ENCODE data around the gene OR4D2.
A peak's percentile ranks its signal among the peaks of the same experiment; 100 is the strongest.
"Not testable (repeated sequence)": the region's sequence is repeated elsewhere in the genome, so short reads cannot be mapped to it uniquely, and the experiment has no call there.

Gene OR4D2

DNA sequence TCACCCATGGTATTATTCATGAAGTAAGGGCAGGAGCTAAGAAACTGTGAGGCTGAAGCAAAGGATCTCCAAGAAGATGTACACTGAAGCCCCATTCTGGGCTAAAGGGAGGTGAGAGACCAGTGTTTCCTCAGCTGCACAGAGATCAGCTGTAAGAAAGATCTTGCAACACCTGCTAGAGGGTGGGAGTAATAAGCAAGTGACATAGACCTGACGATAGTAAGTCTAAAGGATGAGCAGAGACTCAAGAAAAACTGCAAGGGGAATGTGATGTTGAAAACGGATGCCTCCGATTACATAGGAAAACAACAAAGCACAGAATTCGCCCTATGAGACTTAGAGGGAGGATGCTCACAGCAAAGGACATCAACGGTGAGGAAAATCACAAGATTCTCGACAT, at the start of gene OR4D2:
Gene OR4D2, plus strand, starts transcription at position 301 of the 400 bp plus-strand sequence. CDS start 2,674 bp downstream, outside the sequence.
- no peak for DNase-seq

DNA sequence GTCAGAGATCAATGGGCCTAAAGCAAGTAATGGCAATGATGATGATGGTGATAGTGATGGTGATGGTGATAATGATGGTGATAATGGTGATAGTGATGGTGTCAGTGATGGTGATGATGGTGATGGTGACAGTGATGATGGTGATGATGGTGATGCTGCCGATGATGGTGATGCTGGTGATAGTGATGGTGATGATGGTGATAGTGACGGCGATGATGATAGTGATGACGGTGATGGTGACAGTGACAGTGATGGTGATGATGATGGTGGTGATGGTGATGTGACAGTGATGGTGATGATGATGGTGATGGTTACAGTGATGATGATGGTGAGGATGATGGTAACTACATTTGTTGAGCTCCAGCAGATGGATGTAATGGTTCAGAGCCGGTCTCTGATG, 49.4 kb upstream of the OR4D2 start:
- DNase-seq = no peak

DNA sequence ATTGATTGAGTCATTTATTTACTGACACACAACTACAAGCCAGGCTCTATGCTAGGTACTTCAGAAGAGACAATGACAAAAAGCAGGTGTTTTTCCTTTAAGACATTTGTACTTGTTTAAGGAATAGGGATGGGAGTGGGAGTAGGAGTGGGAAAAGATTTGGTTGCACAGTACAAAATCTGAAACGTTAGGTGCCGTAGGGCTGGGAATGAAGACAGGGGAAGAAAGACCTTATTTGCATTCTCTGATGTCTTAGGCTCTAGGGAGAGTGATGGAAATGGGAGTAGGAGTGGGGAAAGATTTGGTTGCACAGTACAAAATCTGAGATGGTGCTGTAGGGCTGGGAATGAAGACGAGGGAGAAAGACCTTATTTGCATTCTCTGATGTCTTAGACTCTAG, 47.3 kb upstream of the OR4D2 start:
- no peak for DNase-seq

DNA sequence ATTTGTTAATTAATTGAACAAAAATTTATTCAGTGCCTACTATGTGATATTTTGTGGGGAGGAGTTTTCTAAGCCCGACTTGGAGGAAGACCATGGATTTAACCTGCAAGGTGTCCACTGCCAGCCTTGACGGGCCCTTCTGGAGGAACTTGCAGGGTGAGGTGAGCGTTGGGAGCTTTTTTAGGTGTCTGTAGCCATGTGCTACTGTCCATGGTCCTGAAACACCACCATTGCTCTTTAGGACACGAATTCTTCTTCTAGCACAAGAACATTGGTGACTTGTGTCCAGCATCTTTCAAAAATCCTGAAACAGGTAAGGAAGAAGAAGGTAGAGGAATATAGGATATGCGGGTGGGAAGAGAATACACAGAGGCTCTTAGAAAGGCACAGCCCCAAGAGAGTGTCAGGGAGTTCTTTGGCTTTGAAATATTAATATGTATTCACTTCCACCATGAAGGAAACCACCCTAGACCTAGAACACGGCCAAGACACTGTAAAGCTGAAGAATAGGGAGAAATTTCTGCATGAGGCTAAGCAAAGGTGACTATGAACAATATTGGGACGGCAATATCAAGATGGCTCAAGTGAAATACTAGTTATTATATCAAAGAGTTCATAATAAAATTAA, 46.5 kb upstream of the OR4D2 start:
- DNase-seq = peak; percentile 8

DNA sequence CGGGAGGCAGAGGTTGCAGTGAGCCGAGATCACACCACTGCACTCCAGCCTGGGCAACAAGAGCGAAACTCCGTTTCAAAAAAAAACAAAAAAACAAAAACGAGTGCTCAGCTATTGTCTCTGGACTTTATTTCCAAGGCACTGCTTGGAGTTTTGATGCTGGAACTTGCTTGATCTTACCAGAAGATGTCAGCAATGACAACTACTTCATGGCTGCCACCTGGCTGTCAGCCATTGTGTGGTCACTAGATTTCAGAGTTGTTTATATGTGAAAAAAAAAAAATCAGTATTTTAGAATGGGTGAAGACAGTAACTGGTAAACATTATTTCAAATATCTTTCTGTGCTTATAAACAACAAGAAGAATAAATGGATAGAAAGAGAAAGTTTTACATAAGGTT, 44.9 kb upstream of the OR4D2 start:
- no peak for DNase-seq

DNA sequence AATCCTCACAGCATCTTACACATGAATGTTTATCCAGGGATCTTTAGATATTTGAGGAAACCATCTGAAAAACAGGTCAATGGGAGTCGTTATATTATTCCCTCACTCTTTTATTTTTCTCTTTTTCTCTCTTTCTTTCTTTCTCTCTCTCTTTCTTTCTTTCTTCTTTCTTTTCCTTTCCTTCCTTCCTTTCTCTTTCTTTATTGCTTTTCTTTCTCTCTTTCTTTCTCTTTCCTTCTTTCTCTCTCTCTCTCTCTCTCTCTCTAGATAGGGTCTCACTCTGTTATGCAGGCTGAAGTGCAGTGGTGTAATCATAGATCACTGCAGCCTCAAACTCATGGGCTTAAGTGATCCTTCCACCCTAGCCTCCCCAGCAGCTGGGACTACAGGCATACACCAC, 38.9 kb upstream of the OR4D2 start:
- DNase-seq = no peak

DNA sequence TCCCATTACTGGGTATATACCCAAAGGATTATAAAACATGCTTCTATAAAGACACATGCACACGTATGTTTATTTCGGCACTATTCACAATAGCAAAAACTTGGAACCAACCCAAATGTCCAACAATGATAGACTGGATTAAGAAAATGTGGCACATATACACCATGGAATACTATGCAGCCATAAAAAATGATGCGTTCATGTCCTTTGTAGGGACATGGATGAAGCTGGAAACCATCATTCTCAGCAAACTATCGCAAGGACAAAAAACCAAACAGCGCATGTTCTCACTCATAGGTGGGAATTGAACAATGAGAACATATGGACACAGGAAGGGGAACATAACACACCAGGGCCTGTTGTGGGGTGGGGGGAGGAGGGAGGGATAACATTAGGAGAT, 34.1 kb upstream of the OR4D2 start:
- not testable (repeated sequence) for DNase-seq

DNA sequence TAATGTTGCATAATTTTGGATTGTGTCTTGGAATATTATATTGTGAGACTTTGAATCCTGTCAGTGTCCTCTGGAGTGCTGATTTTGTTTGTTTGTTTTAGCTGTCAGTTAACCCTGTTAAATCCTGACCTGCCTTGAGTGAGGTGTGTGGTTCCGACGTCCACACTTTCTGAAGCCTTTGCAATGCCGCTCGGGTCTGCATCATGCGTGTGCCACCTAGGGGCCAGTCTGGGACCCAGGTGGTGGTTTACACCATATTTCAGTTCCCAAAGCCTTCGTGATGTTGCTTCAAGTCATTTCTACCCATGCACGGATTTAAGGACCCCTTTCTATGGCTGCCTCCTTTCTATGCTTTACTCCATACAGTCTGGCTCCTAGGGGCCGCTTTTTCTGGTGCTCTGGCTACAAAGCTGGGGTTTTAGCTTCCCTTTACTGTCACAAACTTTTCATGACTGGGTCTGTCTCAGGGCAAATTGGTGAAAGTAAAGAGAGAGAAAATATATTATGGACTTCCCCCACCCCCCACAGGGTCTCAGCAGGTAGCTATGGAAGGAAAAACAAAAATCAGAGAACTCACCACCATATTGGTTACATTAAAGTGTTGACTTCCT, 30.0 kb upstream of the OR4D2 start:
- DNase-seq = no peak

DNA sequence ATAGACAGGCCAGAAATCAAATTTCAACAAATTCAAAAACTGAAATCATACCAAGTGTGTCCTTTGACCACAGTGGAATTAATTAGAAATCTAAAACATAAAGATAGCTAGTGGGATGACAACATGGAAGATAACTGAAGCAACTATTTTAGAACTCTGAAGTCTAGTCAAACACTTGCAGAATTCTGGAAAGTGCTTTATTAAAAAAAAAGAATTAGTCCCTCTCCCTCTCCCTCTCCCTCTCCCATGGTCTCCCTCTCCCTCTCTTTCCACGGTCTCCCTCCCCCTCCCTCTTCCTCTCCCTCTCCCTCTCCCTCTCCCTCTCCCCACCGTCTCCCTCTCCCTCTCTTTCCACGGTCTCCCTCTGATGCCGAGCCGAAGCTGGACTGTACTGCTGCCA, 25.3 kb upstream of the OR4D2 start:
- DNase-seq = no peak

DNA sequence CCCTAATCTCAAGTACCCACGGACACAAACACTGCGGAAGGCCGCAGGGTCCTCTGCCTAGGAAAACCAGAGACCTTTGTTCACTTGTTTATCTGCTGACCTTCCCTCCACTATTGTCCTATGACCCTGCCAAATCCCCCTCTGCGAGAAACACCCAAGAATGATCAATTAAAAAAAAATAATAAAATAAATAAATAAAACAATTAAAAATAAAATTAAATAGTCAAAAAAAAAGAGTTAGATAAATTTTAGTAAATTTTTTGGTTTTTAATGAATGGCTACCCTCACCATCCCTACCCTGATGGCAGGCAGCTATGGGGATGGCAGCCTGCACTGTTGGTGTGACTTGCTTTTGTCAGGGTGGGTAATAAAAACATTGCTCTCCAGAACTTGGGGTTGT, 23.4 kb upstream of the OR4D2 start:
- DNase-seq = not testable (repeated sequence)

DNA sequence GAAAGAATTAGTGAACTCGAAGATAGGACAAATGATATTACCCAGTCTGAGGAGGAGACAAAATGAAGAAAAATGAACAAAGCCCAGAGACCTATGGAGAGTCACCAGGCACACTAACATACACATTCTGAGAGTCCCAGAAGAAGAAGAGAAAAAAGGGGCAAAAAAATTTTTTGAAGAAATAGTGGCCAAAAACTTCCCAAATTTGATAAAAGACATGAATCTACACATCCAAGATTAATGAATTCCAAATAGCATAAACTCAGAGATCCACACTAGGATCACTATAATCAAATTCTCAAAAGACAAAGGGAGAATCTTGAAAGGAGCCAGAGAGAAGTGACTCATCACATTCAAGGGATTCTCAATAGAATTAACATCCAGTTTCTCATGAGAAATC, 22.0 kb upstream of the OR4D2 start:
- DNase-seq = no peak

DNA sequence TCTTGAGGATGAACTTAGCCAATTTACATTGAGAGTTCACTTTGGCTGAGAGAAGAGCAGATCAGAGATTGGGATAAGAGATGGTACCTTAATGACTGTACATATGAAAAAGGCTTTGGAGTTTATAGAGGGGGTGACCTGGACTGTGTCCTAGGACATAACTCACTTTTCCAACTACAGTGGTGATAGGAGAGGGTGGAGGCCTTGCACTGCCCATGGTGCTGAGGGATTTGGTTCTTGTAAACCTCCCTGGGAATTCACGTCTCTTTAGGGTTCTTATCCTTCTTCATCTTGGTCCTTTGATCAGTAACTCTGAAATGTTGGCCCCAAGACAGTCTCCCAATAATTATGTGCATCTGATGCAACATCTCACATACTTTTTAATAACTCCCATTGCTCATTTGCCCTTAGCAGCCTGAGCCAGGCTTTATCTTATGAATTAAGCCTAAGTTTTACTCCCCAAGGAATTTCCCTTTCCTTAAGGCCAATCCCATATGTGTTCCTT, 18.8 kb upstream of the OR4D2 start, which contains the start of gene OR4D1:
Gene OR4D1, plus strand, starts transcription at position 455 of the 505 bp plus-strand sequence. CDS start 6,770 bp downstream, outside the sequence.
- no peak for DNase-seq

DNA sequence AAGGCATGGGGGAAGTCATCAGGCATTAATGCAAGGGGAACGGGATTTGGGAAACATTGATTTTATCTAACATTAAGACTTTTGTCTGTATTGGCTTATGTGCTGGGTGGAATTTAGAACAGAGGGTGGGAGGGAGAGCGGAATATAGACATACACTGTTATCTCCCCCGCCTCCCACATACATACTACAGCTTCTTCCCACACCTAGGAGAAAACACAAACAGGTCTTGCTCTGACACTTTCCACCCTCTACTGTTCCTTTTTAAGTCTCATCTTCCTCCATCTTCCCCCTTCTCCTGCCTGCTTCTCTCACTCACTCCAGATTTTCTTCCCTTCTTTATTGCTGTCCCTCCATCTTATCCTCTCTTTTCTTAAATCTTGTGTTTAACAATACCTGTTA, 18.2 kb upstream of the OR4D2 start:
- DNase-seq = no peak

DNA sequence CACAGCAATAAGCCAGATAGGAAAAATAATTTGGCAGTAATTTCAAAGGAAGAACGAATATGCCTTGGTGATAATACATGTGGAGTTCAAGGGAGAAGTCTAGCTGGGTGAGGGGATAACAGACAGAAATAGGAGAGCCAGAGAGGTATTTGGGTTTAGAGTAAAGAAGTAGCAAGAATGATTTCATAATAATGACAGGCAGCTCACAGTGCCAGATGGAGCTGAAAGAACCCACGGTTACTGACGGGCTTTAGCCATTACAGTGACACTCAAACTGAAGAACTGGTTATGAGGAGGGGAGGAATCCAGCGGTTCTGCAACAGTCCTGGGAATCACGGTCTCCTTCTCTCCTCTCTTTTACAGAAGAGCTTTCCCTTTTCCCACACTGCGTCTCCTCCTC, 16.4 kb upstream of the OR4D2 start:
- no peak for DNase-seq

DNA sequence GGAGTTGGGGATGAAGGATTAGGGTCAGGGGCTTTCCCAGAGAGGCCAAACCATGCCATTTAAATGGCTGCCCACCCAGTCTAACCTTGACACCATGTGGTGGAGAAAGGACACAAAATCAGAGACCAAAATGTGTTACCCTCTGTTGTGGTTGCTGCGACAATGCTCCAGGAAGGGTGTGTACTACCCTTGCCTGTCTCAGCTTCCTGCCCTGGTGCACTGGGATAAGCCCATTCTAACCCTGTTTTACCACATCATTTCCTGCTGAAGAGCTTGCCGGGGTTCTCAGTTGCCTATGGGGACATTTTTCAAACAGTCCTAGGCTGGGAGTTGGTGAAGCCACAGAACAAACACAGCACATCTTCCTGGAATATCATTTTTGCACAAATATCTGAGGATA, 13.7 kb upstream of the OR4D2 start:
- peak; percentile 16 for DNase-seq

DNA sequence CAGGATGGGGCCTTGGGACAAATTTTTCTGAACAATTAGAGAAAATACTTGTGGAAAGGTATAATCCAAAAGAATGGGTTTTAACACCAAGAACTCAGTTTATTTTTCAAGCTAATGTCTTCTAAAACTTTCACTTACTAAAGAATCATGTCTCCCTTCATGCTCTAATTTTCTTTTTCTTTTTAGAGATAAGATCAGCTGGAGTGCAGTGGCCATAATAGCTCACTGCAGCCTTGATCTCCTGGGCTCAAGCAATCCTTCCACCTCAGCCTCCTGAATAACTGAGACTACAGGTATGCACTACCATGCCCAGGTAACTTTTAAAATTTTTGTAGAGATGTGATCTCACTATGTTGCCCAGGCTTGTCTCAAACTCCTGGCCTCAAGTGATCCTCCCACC, 13.1 kb upstream of the OR4D2 start:
- no peak for DNase-seq

DNA sequence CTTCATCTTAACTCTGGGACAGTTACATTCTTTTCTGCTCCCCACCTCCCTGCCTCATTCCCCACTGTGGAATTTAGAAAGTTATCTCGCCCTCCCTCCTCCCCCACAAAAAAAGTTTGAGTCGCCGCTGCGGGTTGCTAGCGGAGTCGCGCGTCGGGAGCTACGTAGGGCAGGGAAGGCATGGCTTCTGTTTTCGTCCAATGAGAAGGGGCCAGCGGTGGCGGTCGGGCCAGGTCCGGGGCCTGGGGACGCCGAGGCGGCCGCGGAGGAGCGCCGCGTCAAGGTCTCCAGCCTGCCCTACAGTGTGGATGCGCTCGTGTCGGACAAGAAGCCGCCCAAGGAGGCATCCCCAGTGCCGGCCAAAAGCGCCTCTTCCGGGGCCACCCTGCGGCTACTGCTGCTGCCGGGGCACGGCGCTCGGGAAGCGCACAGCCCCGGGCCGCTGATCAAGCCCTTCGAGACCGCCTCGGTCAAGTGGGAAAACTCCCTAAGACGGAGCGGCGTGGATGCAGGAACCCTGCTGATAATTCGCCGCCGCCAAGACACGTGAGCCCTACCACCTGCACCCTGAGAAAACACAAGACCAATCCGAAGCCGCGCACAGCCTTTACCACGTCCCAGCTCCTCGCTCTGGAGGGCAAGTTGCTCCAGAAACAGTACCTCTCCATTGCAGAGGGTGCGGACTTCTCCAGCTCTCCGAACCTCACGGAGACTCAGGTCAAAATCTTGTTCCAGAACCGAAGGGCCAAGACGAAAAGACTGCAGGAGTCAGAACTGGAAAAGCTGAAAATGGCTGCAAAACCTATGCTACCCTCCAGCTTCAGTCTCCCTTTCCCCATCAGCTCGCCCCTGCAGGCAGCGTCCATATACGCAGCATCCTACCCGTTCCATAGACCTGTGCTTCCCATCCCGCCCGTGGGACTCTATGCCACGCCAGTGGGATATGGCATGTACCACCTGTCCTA, 9.7 kb upstream of the OR4D2 start:
- DNase-seq = no peak

DNA sequence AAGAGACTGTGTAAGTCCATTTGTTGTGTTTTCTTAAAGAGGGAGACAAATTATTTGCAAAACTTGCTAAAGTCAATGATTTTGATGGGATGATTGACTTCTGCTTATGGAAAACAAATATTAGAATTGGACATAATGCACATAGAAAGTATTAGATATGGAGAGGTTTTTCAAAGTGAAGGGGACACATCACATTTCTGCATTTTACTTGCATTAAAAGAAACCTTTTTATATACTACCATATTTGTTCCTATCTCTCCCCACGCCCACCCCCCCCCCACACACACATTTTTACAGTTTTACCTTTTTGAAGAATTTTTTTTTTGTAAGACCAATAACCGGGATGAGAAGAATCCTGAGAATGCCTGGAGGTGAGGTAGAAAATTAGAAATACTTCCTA, 8.6 kb upstream of the OR4D2 start:
- DNase-seq = no peak

DNA sequence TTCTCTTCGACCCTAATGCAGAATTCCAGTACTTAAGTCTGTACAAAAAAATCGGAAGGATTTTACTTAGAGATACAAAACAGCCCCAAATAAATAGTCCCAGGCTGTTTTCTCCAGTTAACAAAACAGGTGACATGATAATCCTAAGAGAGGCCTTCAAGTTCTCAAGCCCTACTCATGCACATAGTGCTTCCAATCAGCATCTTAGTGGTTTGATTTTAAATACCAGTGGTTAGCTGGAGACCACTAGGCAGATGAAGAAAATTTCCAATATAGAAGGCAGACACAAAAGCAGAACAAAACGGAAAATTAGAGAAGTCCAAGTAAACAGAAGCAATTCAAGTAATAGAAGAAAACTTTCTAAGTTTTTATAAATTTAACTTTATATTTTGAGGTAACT, 5.2 kb upstream of the OR4D2 start:
- DNase-seq = no peak

DNA sequence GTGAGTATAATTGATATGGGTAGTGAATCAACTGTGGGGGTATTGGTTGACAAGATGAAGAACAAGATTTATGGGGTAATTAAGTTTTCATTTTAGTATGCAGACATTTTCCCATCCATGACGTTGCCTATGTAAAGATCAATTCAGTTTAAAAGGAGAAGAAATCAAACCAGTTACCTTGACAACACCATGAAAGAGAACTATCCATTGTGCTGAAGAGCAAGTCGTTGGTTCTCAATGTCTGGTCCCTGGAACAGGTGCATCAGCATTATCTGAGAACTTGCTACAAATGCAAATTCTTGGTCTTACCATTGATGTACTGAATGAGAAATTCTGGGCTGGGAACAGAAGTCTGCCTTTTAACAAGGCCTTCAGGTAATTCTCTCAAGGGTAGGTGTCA, 801 bp upstream of the OR4D2 start:
- no peak for DNase-seq

DNA sequence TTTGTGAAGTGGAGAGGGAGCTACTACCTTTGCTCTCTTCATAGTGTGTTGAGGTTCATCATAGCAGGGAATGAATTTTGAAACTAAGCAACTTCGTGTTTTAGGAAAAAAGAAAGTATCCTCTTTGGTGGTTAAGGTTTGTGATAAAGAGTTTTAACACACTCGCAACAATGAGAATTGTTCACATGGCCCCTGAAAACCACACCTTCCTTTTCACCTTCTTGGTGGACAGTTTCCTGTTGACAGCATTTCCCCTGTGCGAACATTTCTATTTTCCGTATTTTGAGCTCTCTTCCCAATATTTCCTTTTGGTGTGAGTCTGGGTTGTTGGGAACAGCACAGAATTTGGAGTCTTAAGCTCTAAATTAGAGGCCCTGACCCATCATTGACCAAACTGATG, 3.8 kb downstream of the OR4D2 start:
- DNase-seq = no peak

DNA sequence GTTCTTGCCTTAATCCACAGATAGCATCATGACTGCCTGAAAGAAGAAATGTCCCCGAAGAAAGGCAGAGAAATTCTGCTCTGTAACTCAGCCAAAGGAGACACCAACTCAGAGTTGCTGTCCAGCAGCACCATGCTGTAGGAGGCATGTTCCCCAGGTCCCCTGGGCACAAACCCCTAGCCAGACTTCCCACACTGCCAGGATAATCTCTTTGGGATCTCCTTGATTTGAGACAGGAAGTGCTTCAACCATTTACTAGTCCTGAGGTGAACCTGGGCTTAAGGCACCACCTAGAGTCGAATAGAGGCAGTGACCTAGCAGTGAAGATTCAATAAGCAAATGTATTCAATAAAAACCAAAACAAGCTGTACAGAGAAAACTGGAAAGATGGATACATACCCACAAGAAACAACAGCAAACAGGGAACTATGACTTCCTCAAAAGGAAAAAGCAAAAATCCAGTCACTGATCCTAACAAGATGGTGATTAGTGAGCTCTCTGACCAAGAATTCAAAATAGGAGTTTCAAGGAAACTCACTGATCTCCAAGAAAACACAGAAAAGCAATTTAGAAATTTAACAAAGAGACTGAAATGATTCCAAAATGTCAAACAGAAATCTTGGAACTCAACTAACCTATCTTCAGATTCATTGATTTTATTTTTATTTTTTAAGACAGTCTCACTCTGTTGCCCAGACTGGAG, 5.7 kb downstream of the OR4D2 start:
- DNase-seq = no peak

DNA sequence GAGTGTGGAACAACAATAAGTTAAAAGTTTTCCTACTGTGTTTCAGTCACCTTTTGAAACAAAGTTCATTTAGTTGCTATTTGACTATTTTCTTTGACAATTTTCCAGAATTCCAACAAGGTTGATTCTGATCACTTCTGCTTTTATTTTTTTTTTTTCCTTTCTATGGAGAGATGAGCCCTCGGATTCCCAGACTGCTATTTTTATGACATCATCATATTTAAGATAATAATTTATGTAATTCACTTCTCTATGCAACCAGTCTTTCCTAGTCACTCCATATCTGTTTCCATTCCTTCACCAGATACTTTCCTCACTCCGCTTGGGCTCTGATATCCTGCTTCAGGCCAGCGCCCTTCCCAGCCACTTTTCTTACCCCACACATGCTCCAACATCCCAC, 8.1 kb downstream of the OR4D2 start:
- DNase-seq = no peak

Measured in KG1 (cell line).